ENCODE measurements around the gene NYAP2. TPM values are rescaled to one million over a fixed set of nuclear protein-coding genes. Genes with fewer than 3 reads are reported as not detected.

Gene NYAP2
- total RNA-seq, 4 donors from 2014 or later: 0.14 TPM; not detected in 3

DNA sequence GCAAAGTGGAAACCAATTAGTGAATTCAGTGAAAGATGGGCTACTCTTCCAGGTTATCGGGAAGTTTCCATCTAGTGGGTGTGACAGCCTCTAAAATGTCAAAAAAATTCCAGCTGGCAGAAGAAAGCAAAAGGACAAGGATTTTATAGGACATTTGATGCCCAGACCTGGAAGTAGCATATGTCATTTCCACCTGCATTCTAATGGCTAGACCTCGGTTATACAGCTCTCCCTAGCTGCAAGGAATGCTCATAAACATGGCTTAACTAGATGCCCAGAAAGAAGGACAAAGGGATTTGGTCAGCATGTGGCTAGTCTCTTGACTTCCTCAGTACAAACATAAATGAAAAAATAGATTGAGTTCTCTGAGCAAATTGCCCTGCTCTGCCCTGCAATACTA, 215.4 kb downstream of the NYAP2 start:
- DNase-seq: no peak

DNA sequence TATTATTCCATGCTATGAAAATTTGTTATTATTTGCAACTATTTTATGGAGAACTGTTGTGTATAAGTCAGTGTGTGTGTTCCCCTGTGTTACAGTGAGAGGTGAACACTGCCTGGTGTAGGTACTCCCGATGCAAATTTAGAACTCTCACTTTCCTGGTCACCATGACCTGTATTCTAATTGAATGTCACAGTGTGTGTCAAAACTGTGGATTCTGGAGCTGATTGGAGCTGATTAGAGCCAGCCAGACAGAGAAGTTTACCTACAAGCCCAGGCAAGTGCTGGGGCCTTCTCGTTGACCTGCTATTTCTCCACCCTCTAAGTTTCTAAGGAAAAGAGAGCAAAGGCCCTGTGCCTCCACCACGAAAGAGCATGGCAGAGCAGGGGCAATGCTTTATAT, 216.0 kb downstream of the NYAP2 start:
- 50 to 64% methylated on average over 2 to 3 of the region's 3 CpGs for WGBS, 2 donors (ENCODE audit: low coverage in 1 of 2)
- Histone ChIP-seq H3K9me3 (no peaks in the 10 kb centered on the region), H3K36me3 (no peaks in the 10 kb centered on the region), H3K27ac (no peak overlapping the region), H3K27me3 (no peaks in the 10 kb centered on the region), H3K4me3 (no peak overlapping the region), H3K4me1 (no peaks in the 10 kb centered on the region)
- intact Hi-C loops (cut with DNase I; ENCODE audit: low total_unique reads): no loop called here
- in situ Hi-C loops (cut with MboI; ENCODE audit: low pct_ligation_motif_present in 1 of 4, low pct_unique_long_range_greater_than_20kb in 1 of 4, low sequenced_read_pairs in 3 of 4): no loop called here
- DNase-seq: no peak
- TF ChIP-seq POLR2AphosphoS5 (IDR thresholded peaks at IDR 0.05) (no peak), EP300 (IDR thresholded peaks at IDR 0.05; ENCODE audit: low read depth) (no peak), POLR2A (IDR thresholded peaks at IDR 0.05) (no peak)
- TF ChIP-seq, protein P1, sequence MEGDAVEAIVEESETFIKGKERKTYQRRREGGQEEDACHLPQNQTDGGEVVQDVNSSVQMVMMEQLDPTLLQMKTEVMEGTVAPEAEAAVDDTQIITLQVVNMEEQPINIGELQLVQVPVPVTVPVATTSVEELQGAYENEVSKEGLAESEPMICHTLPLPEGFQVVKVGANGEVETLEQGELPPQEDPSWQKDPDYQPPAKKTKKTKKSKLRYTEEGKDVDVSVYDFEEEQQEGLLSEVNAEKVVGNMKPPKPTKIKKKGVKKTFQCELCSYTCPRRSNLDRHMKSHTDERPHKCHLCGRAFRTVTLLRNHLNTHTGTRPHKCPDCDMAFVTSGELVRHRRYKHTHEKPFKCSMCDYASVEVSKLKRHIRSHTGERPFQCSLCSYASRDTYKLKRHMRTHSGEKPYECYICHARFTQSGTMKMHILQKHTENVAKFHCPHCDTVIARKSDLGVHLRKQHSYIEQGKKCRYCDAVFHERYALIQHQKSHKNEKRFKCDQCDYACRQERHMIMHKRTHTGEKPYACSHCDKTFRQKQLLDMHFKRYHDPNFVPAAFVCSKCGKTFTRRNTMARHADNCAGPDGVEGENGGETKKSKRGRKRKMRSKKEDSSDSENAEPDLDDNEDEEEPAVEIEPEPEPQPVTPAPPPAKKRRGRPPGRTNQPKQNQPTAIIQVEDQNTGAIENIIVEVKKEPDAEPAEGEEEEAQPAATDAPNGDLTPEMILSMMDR (IDR thresholded peaks at IDR 0.05): no peak

More for the DNA sequence above, 215.4 kb downstream of the NYAP2 start:
- in situ Hi-C loops (cut with MboI; ENCODE audit: low pct_ligation_motif_present in 1 of 4, low pct_unique_long_range_greater_than_20kb in 1 of 4, low sequenced_read_pairs in 3 of 4): no loop called here
- Histone ChIP-seq H3K27me3 (no peaks in the 10 kb centered on the region), H3K27ac (no peak overlapping the region), H3K36me3 (no peaks in the 10 kb centered on the region), H3K4me3 (no peak overlapping the region), H3K4me1 (no peaks in the 10 kb centered on the region), H3K9me3 (no peaks in the 10 kb centered on the region)
- intact Hi-C loops (cut with DNase I; ENCODE audit: low total_unique reads): no loop called here
- TF ChIP-seq POLR2A (IDR thresholded peaks at IDR 0.05) (no peak), POLR2AphosphoS5 (IDR thresholded peaks at IDR 0.05) (no peak), EP300 (IDR thresholded peaks at IDR 0.05; ENCODE audit: low read depth) (no peak)
- TF ChIP-seq, protein P1 (IDR thresholded peaks at IDR 0.05): no peak
- WGBS, 2 donors (ENCODE audit: low coverage in 1 of 2): 42 to 52% methylated on average over 2 of the region's 2 CpGs

DNA sequence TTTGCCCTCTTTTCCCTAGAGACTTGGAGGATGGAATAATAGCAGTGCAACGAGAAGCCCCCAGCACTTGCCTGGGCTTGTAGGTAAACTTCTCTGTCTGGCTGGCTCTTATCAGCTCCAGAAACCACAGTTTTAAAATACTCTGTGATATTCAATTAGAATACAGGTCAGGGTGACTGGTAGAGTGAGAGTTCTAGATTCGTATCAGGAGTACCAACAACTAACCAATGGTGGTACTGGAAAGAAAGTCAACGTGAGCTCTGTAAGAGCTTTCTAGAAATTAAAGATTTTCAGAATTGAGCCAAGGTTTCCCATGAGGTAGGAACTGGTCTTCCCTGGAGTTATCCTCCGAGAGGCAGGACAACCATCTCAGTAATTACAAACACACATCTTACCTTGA, 216.9 kb downstream of the NYAP2 start:
- WGBS, 2 donors (ENCODE audit: low coverage in 1 of 2): 85 to 88% methylated on average over 3 to 4 of the region's 4 CpGs
- TF ChIP-seq POLR2AphosphoS5 (IDR thresholded peaks at IDR 0.05): no peak
- TF ChIP-seq EP300 (IDR thresholded peaks at IDR 0.05; ENCODE audit: low read depth): no peak
- TF ChIP-seq POLR2A (IDR thresholded peaks at IDR 0.05): no peak
- TF ChIP-seq, protein P1 (IDR thresholded peaks at IDR 0.05): no peak
- Histone ChIP-seq H3K27me3 (no peaks in the 10 kb centered on the region), H3K36me3 (no peaks in the 10 kb centered on the region), H3K9me3 (no peaks in the 10 kb centered on the region), H3K4me3 (no peak overlapping the region), H3K27ac (no peak overlapping the region), H3K4me1 (no peaks in the 10 kb centered on the region)
- no peak for DNase-seq
- in situ Hi-C loops (cut with MboI; ENCODE audit: low pct_ligation_motif_present in 1 of 4, low pct_unique_long_range_greater_than_20kb in 1 of 4, low sequenced_read_pairs in 3 of 4): no loop called here
- intact Hi-C loops (cut with DNase I; ENCODE audit: low total_unique reads): no loop called here

DNA sequence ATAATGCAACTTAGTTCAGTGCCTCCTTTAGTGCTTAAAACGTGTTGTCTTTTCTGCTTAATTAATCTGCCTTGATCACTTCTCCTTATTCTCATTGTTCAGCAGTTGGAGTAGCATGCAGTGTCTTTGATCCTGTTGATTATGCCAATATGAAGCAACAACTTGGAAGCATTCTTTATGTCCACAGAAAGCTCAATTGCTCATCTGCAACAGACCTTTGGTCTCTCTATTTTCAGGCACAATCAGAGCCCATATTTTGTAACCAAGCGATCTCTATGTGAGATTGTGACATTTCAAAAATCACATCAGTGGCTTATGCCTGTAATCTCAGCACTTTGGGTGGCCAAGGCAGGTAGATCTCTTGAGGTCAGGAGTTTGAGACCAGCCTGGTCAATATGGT, 217.3 kb downstream of the NYAP2 start:
- TF ChIP-seq POLR2AphosphoS5 (IDR thresholded peaks at IDR 0.05) (no peak), EP300 (IDR thresholded peaks at IDR 0.05; ENCODE audit: low read depth) (no peak), POLR2A (IDR thresholded peaks at IDR 0.05) (no peak)
- TF ChIP-seq, protein P1 (IDR thresholded peaks at IDR 0.05): no peak
- Histone ChIP-seq H3K27me3 (no peaks in the 10 kb centered on the region), H3K4me1 (no peaks in the 10 kb centered on the region), H3K9me3 (no peaks in the 10 kb centered on the region), H3K4me3 (no peak overlapping the region), H3K36me3 (no peaks in the 10 kb centered on the region), H3K27ac (no peak overlapping the region)
- intact Hi-C loops (cut with DNase I; ENCODE audit: low total_unique reads) (no loop called here), in situ Hi-C loops (cut with MboI; ENCODE audit: low pct_ligation_motif_present in 1 of 4, low pct_unique_long_range_greater_than_20kb in 1 of 4, low sequenced_read_pairs in 3 of 4) (no loop called here)
- no peak for DNase-seq
- WGBS, 2 donors (ENCODE audit: low coverage in 1 of 2): 61 to 63% methylated on average over 2 of the region's 2 CpGs

All from transverse colon (tissue), 4 donors.